NB4 (cell line): ENCODE data around the gene IL1RN.

Experiments used
- POLR2A ChIP-seq: IDR thresholded peaks from 2 replicates; pipeline ENCODE4 v1.6.1; 2011; ENCODE audit warnings: mild to moderate bottlenecking; ENCODE audit not compliant: insufficient read length; ENCODE audit errors: extremely low read depth
- TF ChIP-seq, protein P1 (sequence below): IDR thresholded peaks from one replicate; pipeline ENCODE4 v1.5.1; 2012; ENCODE audit warnings: low read depth, low read length

DNA sequence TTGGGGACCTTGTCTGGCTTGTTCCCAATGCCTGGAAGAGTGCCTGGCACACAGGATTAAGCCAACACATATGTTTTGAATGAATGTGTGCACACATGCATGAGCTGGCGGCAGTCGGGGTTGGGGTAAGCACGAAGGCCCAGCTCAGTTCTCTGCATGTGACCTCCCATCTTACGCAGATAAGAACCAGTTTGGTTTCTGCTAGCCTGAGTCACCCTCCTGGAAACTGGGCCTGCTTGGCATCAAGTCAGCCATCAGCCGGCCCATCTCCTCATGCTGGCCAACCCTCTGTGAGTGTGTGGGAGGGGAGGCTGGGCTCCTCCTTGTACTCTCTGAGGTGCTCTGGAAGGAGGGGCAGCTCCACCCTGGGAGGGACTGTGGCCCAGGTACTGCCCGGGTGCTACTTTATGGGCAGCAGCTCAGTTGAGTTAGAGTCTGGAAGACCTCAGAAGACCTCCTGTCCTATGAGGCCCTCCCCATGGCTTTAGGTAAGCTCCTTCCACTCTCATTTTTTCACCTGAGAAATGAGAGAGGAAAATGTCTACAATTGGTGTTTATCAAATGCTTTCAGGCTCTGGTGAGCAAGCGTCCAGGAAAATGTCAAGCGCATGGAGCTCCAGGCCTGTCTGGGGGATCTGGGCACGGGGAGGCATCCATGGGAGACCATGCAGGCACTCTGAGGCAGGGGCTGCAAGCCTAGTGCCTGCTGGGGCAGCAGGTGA, 9.7 kb upstream of the IL1RN start:
- TF ChIP-seq POLR2A = no peak
- TF ChIP-seq, protein P1, sequence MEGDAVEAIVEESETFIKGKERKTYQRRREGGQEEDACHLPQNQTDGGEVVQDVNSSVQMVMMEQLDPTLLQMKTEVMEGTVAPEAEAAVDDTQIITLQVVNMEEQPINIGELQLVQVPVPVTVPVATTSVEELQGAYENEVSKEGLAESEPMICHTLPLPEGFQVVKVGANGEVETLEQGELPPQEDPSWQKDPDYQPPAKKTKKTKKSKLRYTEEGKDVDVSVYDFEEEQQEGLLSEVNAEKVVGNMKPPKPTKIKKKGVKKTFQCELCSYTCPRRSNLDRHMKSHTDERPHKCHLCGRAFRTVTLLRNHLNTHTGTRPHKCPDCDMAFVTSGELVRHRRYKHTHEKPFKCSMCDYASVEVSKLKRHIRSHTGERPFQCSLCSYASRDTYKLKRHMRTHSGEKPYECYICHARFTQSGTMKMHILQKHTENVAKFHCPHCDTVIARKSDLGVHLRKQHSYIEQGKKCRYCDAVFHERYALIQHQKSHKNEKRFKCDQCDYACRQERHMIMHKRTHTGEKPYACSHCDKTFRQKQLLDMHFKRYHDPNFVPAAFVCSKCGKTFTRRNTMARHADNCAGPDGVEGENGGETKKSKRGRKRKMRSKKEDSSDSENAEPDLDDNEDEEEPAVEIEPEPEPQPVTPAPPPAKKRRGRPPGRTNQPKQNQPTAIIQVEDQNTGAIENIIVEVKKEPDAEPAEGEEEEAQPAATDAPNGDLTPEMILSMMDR = no peak
